GM23248 (cell line): ENCODE results near the gene FHOD1.

Experiments
- EZH2 ChIP-seq: fragments of 200-600 bp; sonication (generic); IDR thresholded peaks from 2 replicates; pipeline ENCODE4 v1.6.1; 2018; ENCODE audit warnings: antibody characterized with exemption, mild to moderate bottlenecking; ENCODE audit not compliant: insufficient read depth, poor library complexity, severe bottlenecking
- EZH2phosphoT487 ChIP-seq: fragments of 200-600 bp; sonication (generic); IDR thresholded peaks from 2 replicates; pipeline ENCODE4 v1.6.1; 2018; ENCODE audit warnings: antibody characterized with exemption, moderate library complexity, mild to moderate bottlenecking, low read depth; ENCODE audit not compliant: insufficient read depth

GRCh38 chr16:67287960-67288359, 40.7 kb upstream of the FHOD1 start:
- TF ChIP-seq EZH2phosphoT487, result no peak
- TF ChIP-seq EZH2, result no peak
